ENCODE measurements around the gene DRD1. TPM values are rescaled to one million over a fixed set of nuclear protein-coding genes. Genes with fewer than 3 reads are reported as not detected.

Gene DRD1
- total RNA-seq, 1 experiment from 2014 or later = 0.54 TPM

GRCh38 chr5:175472378-175472777, 28.4 kb upstream of the DRD1 start:
- no peak for TF ChIP-seq ELF1 (IDR thresholded peaks at IDR 0.05; ENCODE audit: borderline replicate concordance, low read depth)
- no peak for TF ChIP-seq EZH2 (IDR thresholded peaks at IDR 0.05)
- TF ChIP-seq ZBTB33 (IDR thresholded peaks at IDR 0.05; ENCODE audit: extremely low read depth, insufficient replicate concordance, low read length) = no peak
- no peak for TF ChIP-seq SP1 (IDR thresholded peaks at IDR 0.05; ENCODE audit: low read depth)
- no peak for TF ChIP-seq RAD21 (IDR thresholded peaks at IDR 0.05; ENCODE audit: low read depth)
- no peak for TF ChIP-seq POLR2A (IDR thresholded peaks at IDR 0.05; ENCODE audit: borderline replicate concordance, extremely low read depth, insufficient read depth, insufficient read length)
- TF ChIP-seq, protein P1, sequence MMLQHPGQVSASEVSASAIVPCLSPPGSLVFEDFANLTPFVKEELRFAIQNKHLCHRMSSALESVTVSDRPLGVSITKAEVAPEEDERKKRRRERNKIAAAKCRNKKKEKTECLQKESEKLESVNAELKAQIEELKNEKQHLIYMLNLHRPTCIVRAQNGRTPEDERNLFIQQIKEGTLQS (IDR thresholded peaks at IDR 0.05) = no peak
- no peak for TF ChIP-seq YY1 (IDR thresholded peaks at IDR 0.05; ENCODE audit: extremely low read depth, insufficient replicate concordance, low read depth, low read length)
- TF ChIP-seq EGR1 (IDR thresholded peaks at IDR 0.05; ENCODE audit: low read depth) = no peak
- no peak for TF ChIP-seq CBX3 (IDR thresholded peaks at IDR 0.05; ENCODE audit: low read depth)
- TF ChIP-seq MAX (IDR thresholded peaks at IDR 0.05) = no peak
- TF ChIP-seq TCF7L2 (IDR thresholded peaks at IDR 0.05; ENCODE audit: borderline replicate concordance, extremely low read depth, insufficient read depth, insufficient read length) = no peak
- H3K9me2 ChIP-seq (ENCODE audit: insufficient read depth) = no peaks in the 10 kb centered on the region
- H3K4me3 ChIP-seq (replicated peaks in 1 of 2; ENCODE audit: low read depth in 1 of 2, low read length in 2 of 2) = no peak overlapping the region
- no peaks in the 10 kb centered on the region for H3K27me3 ChIP-seq (ENCODE audit: insufficient read depth, low read length)
- no peak overlapping the region for H3K27ac ChIP-seq (ENCODE audit: low read depth, low read length)
- DNase-seq (ENCODE audit: low read depth, low spot score) (no peak), ATAC-seq (no peak)
- H3K4me1 ChIP-seq (ENCODE audit: control insufficient read depth in 1 of 2, insufficient read depth in 2 of 2, low read length in 2 of 2) = no peaks in the 10 kb centered on the region
- H3K4me2 ChIP-seq (ENCODE audit: low read length) = no peak overlapping the region
- no TSS peak for BruUV-seq (replicated peaks)
- H2AFZ ChIP-seq (ENCODE audit: low read depth, low read length, poor library complexity, severe bottlenecking) = no peak overlapping the region
- intact Hi-C loops (cut with micrococcal nuclease) = no loop called here
- ChIA-PET POLR2A (no interaction called here), CTCF (no interaction called here), RAD21 (ENCODE audit: low non-redundant PET in 1 of 2, low total read pairs in 2 of 2, uncharacterized antibody in 2 of 2, unreplicated experiment in 2 of 2) (no interaction called here)
- no peak overlapping the region for H3K9ac ChIP-seq (ENCODE audit: low read length)
- no peaks in the 10 kb centered on the region for H3K9me3 ChIP-seq (ENCODE audit: control insufficient read depth in 1 of 2, insufficient read depth in 1 of 2, low read depth in 1 of 2, low read length in 2 of 2)
- no peaks in the 10 kb centered on the region for H3K79me2 ChIP-seq (ENCODE audit: insufficient read depth, low read length)
- H3K36me3 ChIP-seq (ENCODE audit: control insufficient read depth in 1 of 2, insufficient read depth in 2 of 2, low read length in 2 of 2) = no peaks in the 10 kb centered on the region
- H4K20me1 ChIP-seq (ENCODE audit: insufficient read depth) = no peaks in the 10 kb centered on the region

Data from HCT116 (cell line).